Inflammatory macrophage treated with lipopolysaccharide for 1 hour (primary cell): ENCODE results near the gene PIEZO2.

ENCODE experiments used
- DNase-seq, 2 donors: peaks; one replicate each; pipeline ENCODE4 v3.0.0-alpha.2; 2020 to 2022

The PIEZO2 gene

GRCh38 chr18:10771053-10771709 lies 378.2 kb downstream of the PIEZO2 start:
- peak in 1 of 2 donors; percentile 25 for DNase-seq

- no peak for DNase-seq
Measured at GRCh38 chr18:10770264-10770663, 379.1 kb downstream of the PIEZO2 start.

GRCh38 chr18:10768221-10768620 lies 381.1 kb downstream of the PIEZO2 start:
- no peak for DNase-seq

- DNase-seq = no peak
Measured at GRCh38 chr18:10767658-10768057, 381.7 kb downstream of the PIEZO2 start.

GRCh38 chr18:10760986-10761385 lies 388.4 kb downstream of the PIEZO2 start:
- DNase-seq = no peak

GRCh38 chr18:10759241-10759640 lies 390.1 kb downstream of the PIEZO2 start:
- DNase-seq = no peak

- DNase-seq = no peak
Measured at GRCh38 chr18:10757946-10758345, 391.4 kb downstream of the PIEZO2 start.

- no peak for DNase-seq
Measured at GRCh38 chr18:10757349-10757748, 392.0 kb downstream of the PIEZO2 start.

- no peak for DNase-seq
Measured at GRCh38 chr18:10755855-10756254, 393.5 kb downstream of the PIEZO2 start.

GRCh38 chr18:10754128-10754527 lies 395.2 kb downstream of the PIEZO2 start:
- no peak for DNase-seq

- DNase-seq = no peak
Measured at GRCh38 chr18:10752382-10752781, 397.0 kb downstream of the PIEZO2 start.

GRCh38 chr18:10751653-10752052 lies 397.7 kb downstream of the PIEZO2 start:
- no peak for DNase-seq

GRCh38 chr18:10750191-10751035 lies 399.0 kb downstream of the PIEZO2 start:
- DNase-seq = no peak

- DNase-seq = no peak
Measured at GRCh38 chr18:10748641-10749040, 400.7 kb downstream of the PIEZO2 start.

- DNase-seq = no peak
Measured at GRCh38 chr18:10745971-10746370, 403.4 kb downstream of the PIEZO2 start.

- DNase-seq = no peak
Measured at GRCh38 chr18:10745219-10745618, 404.1 kb downstream of the PIEZO2 start.

- peak; percentile 30 to 31 for DNase-seq
Measured at GRCh38 chr18:10743766-10744165, 405.6 kb downstream of the PIEZO2 start.

- DNase-seq = peak in 1 of 2 donors; percentile 22
Measured at GRCh38 chr18:10739152-10739551, 410.2 kb downstream of the PIEZO2 start.

GRCh38 chr18:10736984-10737383 lies 412.4 kb downstream of the PIEZO2 start:
- DNase-seq = no peak

- no peak for DNase-seq
Measured at GRCh38 chr18:10732990-10733389, 416.4 kb downstream of the PIEZO2 start.

GRCh38 chr18:10727477-10727876 lies 421.9 kb downstream of the PIEZO2 start:
- no peak for DNase-seq

- DNase-seq = no peak
Measured at GRCh38 chr18:10726198-10727068, 422.9 kb downstream of the PIEZO2 start.

GRCh38 chr18:10724666-10725065 lies 424.7 kb downstream of the PIEZO2 start:
- no peak for DNase-seq
